GM19467 (cell line): Measurements from ENCODE around the gene MTURN.

ENCODE experiments used
- ATAC-seq: cut with Tn5 transposase; IDR thresholded peaks from one replicate; pipeline ENCODE4 v1.9.1; 2021; ENCODE audit warnings: mild to moderate bottlenecking, moderate library complexity; ENCODE audit not compliant: unreplicated experiment

Gene MTURN

GRCh38 chr7:30201921-30202320 is 67.1 kb downstream of the MTURN start:
- ATAC-seq, result no peak

DNA sequence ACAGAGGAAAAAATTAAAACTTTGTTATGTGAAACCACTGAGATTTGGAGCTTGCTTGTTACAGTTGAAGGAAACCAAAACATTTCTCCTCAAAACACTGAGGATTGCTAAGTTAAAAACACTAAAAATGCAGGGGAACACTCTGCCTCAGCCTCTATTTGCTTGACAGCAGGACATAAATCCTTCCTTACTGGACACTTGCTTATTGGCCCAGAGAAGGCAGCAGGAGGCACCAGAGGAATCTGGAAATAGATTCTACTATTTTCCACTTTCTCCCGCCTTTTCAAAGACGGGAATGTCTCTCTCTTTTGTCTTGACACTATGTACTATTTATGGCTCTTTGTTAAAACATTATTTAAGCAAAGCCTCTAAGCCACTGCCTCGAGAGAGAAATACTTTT is 67.9 kb downstream of the MTURN start:
- no peak for ATAC-seq

DNA sequence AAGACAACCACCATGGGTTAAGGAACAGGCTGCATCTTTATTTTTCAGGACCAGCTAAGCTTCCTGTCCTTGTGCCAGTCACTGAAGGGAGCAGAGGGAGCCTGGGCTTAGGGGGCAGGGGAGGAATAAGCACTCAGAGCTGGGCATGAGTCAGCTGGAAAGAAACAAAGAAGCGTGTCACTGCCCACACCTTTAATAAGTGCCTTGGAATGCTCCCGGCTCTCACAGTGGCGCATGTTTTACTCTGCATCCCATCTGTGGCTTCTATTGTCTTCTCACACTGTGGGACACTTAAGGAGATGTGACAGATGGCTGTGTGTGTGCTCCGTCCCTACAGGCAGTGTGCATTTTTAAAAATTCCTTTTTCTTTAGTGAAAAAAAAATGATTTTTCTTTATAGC is 71.7 kb downstream of the MTURN start:
- ATAC-seq, result no peak

DNA sequence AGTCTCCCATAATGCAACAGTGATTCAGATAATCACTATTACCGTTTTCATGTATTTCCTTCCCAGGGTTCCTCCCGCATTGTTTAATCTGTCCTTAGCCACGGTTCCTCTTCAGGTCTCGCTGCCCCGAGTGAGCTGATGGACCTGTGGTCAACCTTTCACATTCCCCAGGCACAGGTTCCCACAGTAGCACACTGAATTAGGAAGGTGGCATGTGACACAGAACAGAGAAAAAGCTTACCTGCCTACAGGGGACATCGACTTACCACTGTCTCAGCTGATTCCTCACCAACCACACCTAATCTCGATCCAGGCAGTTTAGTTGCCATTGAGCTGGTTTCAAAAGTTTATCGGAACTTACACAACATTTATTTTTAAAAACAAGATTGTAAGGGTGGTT is 72.2 kb downstream of the MTURN start:
- ATAC-seq, result no peak

- no peak for ATAC-seq
Measured at GRCh38 chr7:30207376-30207775, 72.6 kb downstream of the MTURN start.

- ATAC-seq, result no peak
Measured at GRCh38 chr7:30209951-30210350, 75.2 kb downstream of the MTURN start.
